Measurements from ENCODE around the gene GAMT. TPM values are rescaled to one million over a fixed set of nuclear protein-coding genes. Genes with fewer than 3 reads are reported as not detected.
"Not testable (repeated sequence)": the region's sequence is repeated elsewhere in the genome, so short reads cannot be mapped to it uniquely, and the experiment has no call there.

Gene GAMT
- total and polyA plus RNA-seq, 2 experiments from 2014 or later = 21.5 to 36.9 TPM

GRCh38 chr19:1421218-1421957 lies 20.0 kb upstream of the GAMT start (continued):
- no peak for TF ChIP-seq ZNF462 (CRISPR knock-in tag; IDR thresholded peaks at IDR 0.05)

GRCh38 chr19:1420590-1420989 lies 19.2 kb upstream of the GAMT start:
- Histone ChIP-seq H3K4me1 (ENCODE audit: insufficient read depth) (peaks cover 14% of the 10 kb centered on the region), H3K4me2 (no peak overlapping the region), H2AFZ (no peak overlapping the region), H3F3A (replicated peaks; ENCODE audit: low read depth) (peaks cover 40% of the 10 kb centered on the region), H3K79me2 (replicated peaks; ENCODE audit: insufficient read depth) (peaks cover 85% of the 10 kb centered on the region), H4K20me1 (replicated peaks; ENCODE audit: insufficient read depth) (peaks cover 63% of the 10 kb centered on the region), H3K9me2 (ENCODE audit: insufficient read depth) (no peaks in the 10 kb centered on the region), H3K36me3 (ENCODE audit: insufficient read depth) (peaks cover 36% of the 10 kb centered on the region), H3K27ac (ENCODE audit: low read depth) (peak overlapping the region; percentile 50), H3K27me3 (ENCODE audit: insufficient read depth) (no peaks in the 10 kb centered on the region), H3K4me3 (no peak overlapping the region)
- Mint-ChIP-seq H3K9me3 (no peaks in the 10 kb centered on the region), H3K27ac (no peak overlapping the region; the same call in 1 of the 2 replicates), H3K36me3 (ENCODE audit: low read depth) (peaks cover 82% of the 10 kb centered on the region), H3K4me3 (no peak overlapping the region), H3K27me3 (ENCODE audit: insufficient read depth, low read depth, poor library complexity) (peaks cover 19% of the 10 kb centered on the region), H3K4me1 (peaks cover 53% of the 10 kb centered on the region)
- ATAC-seq (no peak), DNase-seq (ENCODE audit: low spot score) (no peak)
- no peak for TF ChIP-seq CREB1 (CRISPR knock-in tag; IDR thresholded peaks at IDR 0.05; ENCODE audit: low read depth)
- TF ChIP-seq EZH2phosphoT487 (IDR thresholded peaks at IDR 0.05; ENCODE audit: unreplicated experiment) = no peak
- TF ChIP-seq JUNB (IDR thresholded peaks at IDR 0.05; ENCODE audit: unreplicated experiment) = no peak
- no peak for TF ChIP-seq ZNF331 (CRISPR knock-in tag; IDR thresholded peaks at IDR 0.05; ENCODE audit: low read depth)
- no peak for TF ChIP-seq ZNF114 (CRISPR knock-in tag; IDR thresholded peaks at IDR 0.05)

GRCh38 chr19:1420085-1420484 lies 18.7 kb upstream of the GAMT start:
- peaks cover 19% of the 10 kb centered on the region for H3K4me1 ChIP-seq (ENCODE audit: insufficient read depth)
- not testable (repeated sequence) for H2AFZ ChIP-seq; H3K9me2 ChIP-seq (ENCODE audit: insufficient read depth); H3K9me3 Mint-ChIP-seq; H3K4me3 ChIP-seq; H3K4me2 ChIP-seq; ATAC-seq; H3K27me3 ChIP-seq (ENCODE audit: insufficient read depth); H3K4me3 Mint-ChIP-seq; H3K27ac ChIP-seq (ENCODE audit: low read depth); H3K27ac Mint-ChIP-seq; DNase-seq (ENCODE audit: low spot score)
- peaks cover 57% of the 10 kb centered on the region for H3K4me1 Mint-ChIP-seq
- H4K20me1 ChIP-seq (replicated peaks; ENCODE audit: insufficient read depth) = peaks cover 63% of the 10 kb centered on the region
- peaks cover 31% of the 10 kb centered on the region for H3K36me3 ChIP-seq (ENCODE audit: insufficient read depth)
- peaks cover 76% of the 10 kb centered on the region for H3K36me3 Mint-ChIP-seq (ENCODE audit: low read depth)
- peaks cover 35% of the 10 kb centered on the region for H3F3A ChIP-seq (replicated peaks; ENCODE audit: low read depth)
- peaks cover 23% of the 10 kb centered on the region for H3K27me3 Mint-ChIP-seq (ENCODE audit: insufficient read depth, low read depth, poor library complexity)
- peaks cover 87% of the 10 kb centered on the region for H3K79me2 ChIP-seq (replicated peaks; ENCODE audit: insufficient read depth)

Measured in GM23338 (cell line).